Progenitor cell of endocrine pancreas (in vitro differentiated cells): ENCODE data around the gene ZNF391. TPM values are rescaled to one million over a fixed set of nuclear protein-coding genes. Genes with fewer than 3 reads are reported as not detected.
A peak's percentile ranks its signal among the peaks of the same experiment; 100 is the strongest.

Experiments used
- DNase-seq: peaks from one replicate; pipeline ENCODE4 v3.0.0; 2021; ENCODE audit warnings: low spot score; ENCODE audit not compliant: unreplicated experiment
- H3K27ac Mint-ChIP-seq: 2 replicates; pipeline ENCODE4 v1.8.0; 2021; ENCODE audit warnings: mild to moderate bottlenecking, moderate library complexity, mixed read lengths
- H3K27me3 Mint-ChIP-seq: 2 replicates; pipeline ENCODE4 v1.8.0; 2021; ENCODE audit warnings: mixed read lengths
- H3K36me3 Mint-ChIP-seq: 2 replicates; pipeline ENCODE4 v1.8.0; 2022; ENCODE audit warnings: mixed read lengths; ENCODE audit not compliant: insufficient read depth
- H3K4me1 Mint-ChIP-seq: 2 replicates; pipeline ENCODE4 v1.8.0; 2021; ENCODE audit warnings: low read depth, mixed read lengths
- H3K4me3 Mint-ChIP-seq: 2 replicates; pipeline ENCODE4 v1.8.0; 2021; ENCODE audit warnings: low read depth, mild to moderate bottlenecking, moderate library complexity, mixed read lengths
- H3K9me3 Mint-ChIP-seq: 2 replicates; pipeline ENCODE4 v1.8.0; 2021; ENCODE audit warnings: low read depth, mixed read lengths
- long read RNA-seq: library from polyadenylated mRNA; unstranded; transcript quantifications from one replicate; pipeline ENCODE4 v2.0.0, GENCODE V29; 2020
- total RNA-seq: library from RNA; stranded (reverse); gene quantifications from 2 replicates; pipeline ENCODE4 v1.2.1, GENCODE V29; 2021
- TF ChIP-seq, protein P1 (sequence below): fragments of 200-600 bp; sonication (generic); IDR thresholded peaks from one replicate; pipeline ENCODE4 v1.5.0; 2021; ENCODE audit warnings: antibody characterized with exemption, mild to moderate bottlenecking; ENCODE audit not compliant: unreplicated experiment

ZNF391 gene
- 9.8 and 11.7 TPM in 2 replicates for total RNA-seq
- long read RNA-seq, full-length matches to known transcripts: 11 of 17 reads
- long read RNA-seq, partial matches to known transcripts: 0 of 17 reads
- long read RNA-seq, other reads (novel, unspliced or antisense): 6 of 17 reads

- peaks cover 2% of the 10 kb centered on the region for H3K9me3 Mint-ChIP-seq
- peaks cover 3% of the 10 kb centered on the region for H3K27me3 Mint-ChIP-seq
- H3K4me1 Mint-ChIP-seq: peaks cover 5% of the 10 kb centered on the region
- DNase-seq: peak; percentile 54
- H3K36me3 Mint-ChIP-seq: peaks cover 9% of the 10 kb centered on the region
- peak within 1 kb of the TSS; percentile 93 for H3K4me3 Mint-ChIP-seq
- TF ChIP-seq, protein P1, sequence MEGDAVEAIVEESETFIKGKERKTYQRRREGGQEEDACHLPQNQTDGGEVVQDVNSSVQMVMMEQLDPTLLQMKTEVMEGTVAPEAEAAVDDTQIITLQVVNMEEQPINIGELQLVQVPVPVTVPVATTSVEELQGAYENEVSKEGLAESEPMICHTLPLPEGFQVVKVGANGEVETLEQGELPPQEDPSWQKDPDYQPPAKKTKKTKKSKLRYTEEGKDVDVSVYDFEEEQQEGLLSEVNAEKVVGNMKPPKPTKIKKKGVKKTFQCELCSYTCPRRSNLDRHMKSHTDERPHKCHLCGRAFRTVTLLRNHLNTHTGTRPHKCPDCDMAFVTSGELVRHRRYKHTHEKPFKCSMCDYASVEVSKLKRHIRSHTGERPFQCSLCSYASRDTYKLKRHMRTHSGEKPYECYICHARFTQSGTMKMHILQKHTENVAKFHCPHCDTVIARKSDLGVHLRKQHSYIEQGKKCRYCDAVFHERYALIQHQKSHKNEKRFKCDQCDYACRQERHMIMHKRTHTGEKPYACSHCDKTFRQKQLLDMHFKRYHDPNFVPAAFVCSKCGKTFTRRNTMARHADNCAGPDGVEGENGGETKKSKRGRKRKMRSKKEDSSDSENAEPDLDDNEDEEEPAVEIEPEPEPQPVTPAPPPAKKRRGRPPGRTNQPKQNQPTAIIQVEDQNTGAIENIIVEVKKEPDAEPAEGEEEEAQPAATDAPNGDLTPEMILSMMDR: no peak
- peak within 1 kb of the TSS; percentile 94 for H3K27ac Mint-ChIP-seq
These were observed at the start of gene ZNF391 for GRCh38 chr6:27388293-27389197. TSS of gene ZNF391 (plus strand) at chr6:27388759. CDS start at chr6:27400371, 11,612 bp downstream.

DNA sequence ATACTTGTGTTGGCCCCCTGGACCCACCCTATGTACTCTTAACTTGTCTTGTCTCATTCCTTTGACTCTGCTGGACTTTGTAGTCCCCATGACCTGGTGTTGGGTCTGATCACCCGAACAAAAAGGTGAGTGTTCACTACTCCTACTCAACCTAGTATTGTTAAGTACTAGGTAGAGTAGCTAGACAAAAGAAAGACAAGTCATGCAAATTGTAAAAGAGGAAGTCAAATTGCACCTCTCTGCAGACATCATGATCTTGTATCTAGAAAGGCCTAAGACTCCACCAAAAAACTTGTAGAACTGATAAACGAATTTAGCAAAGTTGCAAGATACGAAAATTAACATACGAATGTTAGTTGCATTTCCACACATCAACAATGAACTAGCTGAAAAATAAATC, 35.7 kb upstream of the ZNF391 start:
- H3K27ac Mint-ChIP-seq: no peak overlapping the region

GRCh38 chr6:27358786-27359185, 29.8 kb upstream of the ZNF391 start:
- TF ChIP-seq, protein P1: no peak
- Mint-ChIP-seq H3K27me3 (no peaks in the 10 kb centered on the region), H3K4me3 (no peak overlapping the region), H3K27ac (no peak overlapping the region), H3K9me3 (peaks cover 63% of the 10 kb centered on the region), H3K36me3 (peaks cover 55% of the 10 kb centered on the region), H3K4me1 (no peaks in the 10 kb centered on the region)
- DNase-seq: no peak

More for the DNA sequence above, 35.7 kb upstream of the ZNF391 start:
- H3K4me3 Mint-ChIP-seq: no peak overlapping the region
- H3K4me1 Mint-ChIP-seq: no peaks in the 10 kb centered on the region
- H3K36me3 Mint-ChIP-seq: peaks cover 6% of the 10 kb centered on the region
- no peaks in the 10 kb centered on the region for H3K27me3 Mint-ChIP-seq
- no peak for DNase-seq
- H3K9me3 Mint-ChIP-seq: peaks cover 48% of the 10 kb centered on the region
- TF ChIP-seq, protein P1: no peak

DNA sequence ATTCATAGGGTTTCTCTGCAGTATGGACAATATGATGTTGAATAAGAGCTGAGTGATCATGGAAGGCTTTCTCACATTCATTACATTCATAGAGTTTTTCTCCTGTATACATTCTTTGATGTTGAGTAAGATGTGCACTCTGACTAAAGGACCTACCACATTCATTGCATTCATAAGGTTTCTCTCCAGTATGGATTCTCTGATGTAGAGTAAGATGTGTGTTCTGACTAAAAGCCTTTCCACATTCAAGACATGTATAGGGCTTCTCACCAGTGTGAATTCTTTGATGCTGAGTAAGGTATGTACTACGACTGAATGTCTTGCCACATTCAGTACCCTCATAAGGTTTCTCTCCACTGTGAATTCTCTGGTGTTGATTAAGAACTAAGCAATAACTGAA, 29.3 kb upstream of the ZNF391 start:
- peaks cover 61% of the 10 kb centered on the region for H3K9me3 Mint-ChIP-seq
- DNase-seq: no peak
- no peak overlapping the region for H3K27ac Mint-ChIP-seq
- H3K4me3 Mint-ChIP-seq: no peak overlapping the region
- no peaks in the 10 kb centered on the region for H3K4me1 Mint-ChIP-seq
- H3K27me3 Mint-ChIP-seq: no peaks in the 10 kb centered on the region
- H3K36me3 Mint-ChIP-seq: peaks cover 55% of the 10 kb centered on the region
- TF ChIP-seq, protein P1: no peak

GRCh38 chr6:27368202-27368601, 20.4 kb upstream of the ZNF391 start:
- Mint-ChIP-seq H3K27ac (no peak overlapping the region), H3K27me3 (no peaks in the 10 kb centered on the region), H3K36me3 (peaks cover 17% of the 10 kb centered on the region), H3K4me3 (no peak overlapping the region), H3K9me3 (no peaks in the 10 kb centered on the region), H3K4me1 (no peaks in the 10 kb centered on the region)
- TF ChIP-seq, protein P1: no peak
- DNase-seq: no peak
